PC-9 (cell line): ENCODE measurements around the gene ATP5PD.

Source experiments
- CTCF ChIP-seq: fragments of 200-600 bp; sonication (generic); conservative IDR thresholded peaks from 2 replicates; pipeline ENCODE4 v1.6.1; 2017; ENCODE audit warnings: mixed run types, antibody characterized with exemption, mild to moderate bottlenecking, moderate library complexity
- EZH2 ChIP-seq: fragments of 200-600 bp; sonication (generic); IDR thresholded peaks from 2 replicates; pipeline ENCODE4 v1.8.0; 2017; ENCODE audit warnings: antibody characterized with exemption, low read depth

GRCh38 chr17:75077496-75078283, 30.9 kb upstream of the ATP5PD start:
- TF ChIP-seq CTCF (no peak), EZH2 (no peak)
